Measurements from ENCODE around the gene RPL29. TPM values are rescaled to one million over a fixed set of nuclear protein-coding genes. Genes with fewer than 3 reads are reported as not detected.
A peak's percentile ranks its signal among the peaks of the same experiment; 100 is the strongest.

The RPL29 gene
- total and polyA plus RNA-seq, 2 of the 8 experiments (the other 6 are each of a cell fraction or from before 2014, with no cell fraction given): 1,467 to 2,660 TPM

- TF ChIP-seq SAP30 (IDR thresholded peaks at IDR 0.05; ENCODE audit: insufficient read depth, insufficient replicate concordance, low read length) (no peak), CBX8 (IDR thresholded peaks at IDR 0.05; ENCODE audit: borderline replicate concordance, low read depth, low read length) (no peak), ATF3 (IDR thresholded peaks at IDR 0.05; ENCODE audit: insufficient read depth, low read depth, low read length) (no peak), KDM1A (IDR thresholded peaks at IDR 0.05; ENCODE audit: borderline replicate concordance, low read length) (peak; percentile 57; the same call in 1 of the 2 replicates), RNF2 (IDR thresholded peaks at IDR 0.05; ENCODE audit: borderline replicate concordance, low read depth, low read length, missing control alignments, poor library complexity, severe bottlenecking) (no peak), RBBP5 (IDR thresholded peaks at IDR 0.05; ENCODE audit: borderline replicate concordance, low read depth, low read length) (no peak), SP1 (IDR thresholded peaks at IDR 0.05; ENCODE audit: low read depth, low read length) (no peak), POLR2AphosphoS5 (IDR thresholded peaks at IDR 0.05; ENCODE audit: low read depth, low read length) (no peak), EZH2 (IDR thresholded peaks at IDR 0.05; ENCODE audit: low read depth, low read length, severe bottlenecking) (peak; percentile 42), KDM4A (IDR thresholded peaks at IDR 0.05; ENCODE audit: low read depth, low read length, severe bottlenecking) (peak; percentile 67), CTCF (IDR thresholded peaks at IDR 0.05; ENCODE audit: control extremely low read depth in 1 of 3, insufficient read depth in 1 of 3, low read depth in 1 of 3, low read length in 3 of 3) (no peak), E2F6 (IDR thresholded peaks at IDR 0.05) (peak; percentile 53; the same call in 1 of the 2 replicates), SIX5 (IDR thresholded peaks at IDR 0.05; ENCODE audit: low read depth, low read length) (no peak), USF2 (IDR thresholded peaks at IDR 0.05; ENCODE audit: low read length) (no peak), CHD1 (IDR thresholded peaks at IDR 0.05; ENCODE audit: low read depth, low read length) (no peak), BRCA1 (IDR thresholded peaks at IDR 0.05; ENCODE audit: low read depth, low read length) (no peak), GTF2F1 (IDR thresholded peaks at IDR 0.05; ENCODE audit: borderline replicate concordance, low read depth, low read length) (no peak)
Measured at GRCh38 chr3:51974963-51975851, 20.5 kb downstream of the RPL29 start, which contains the start of gene ABHD14A (continued).
